GM11168 (cell line): Measurements from ENCODE around the gene AREG.

Source experiments
- in situ Hi-C: fragments of 300-500 bp; cut with MboI; formaldehyde crosslinking; loops from one replicate; pipeline ENCODE4 v1.12.0; 2022; ENCODE audit warnings: low sequenced_read_pairs; ENCODE audit not compliant: unreplicated experiment

Gene AREG

GRCh38 chr4:74456056-74456744 is 11.3 kb downstream of the AREG start:
- in situ Hi-C loops: no loop called here

GRCh38 chr4:74456849-74457395 is 12.0 kb downstream of the AREG start:
- in situ Hi-C loops: no loop called here

- in situ Hi-C loops: no loop called here
Observed at GRCh38 chr4:74460833-74461232, 15.9 kb downstream of the AREG start.

GRCh38 chr4:74463123-74463522 is 18.2 kb downstream of the AREG start:
- in situ Hi-C loops: no loop called here

GRCh38 chr4:74464291-74464690 is 19.4 kb downstream of the AREG start:
- in situ Hi-C loops: no loop called here

GRCh38 chr4:74466242-74466641 is 21.3 kb downstream of the AREG start:
- in situ Hi-C loops: no loop called here

- in situ Hi-C loops: no loop called here
Observed at GRCh38 chr4:74471264-74471663, 26.3 kb downstream of the AREG start.

- in situ Hi-C loops: no loop called here
Observed at GRCh38 chr4:74473155-74473811, 28.3 kb downstream of the AREG start.

- in situ Hi-C loops: no loop called here
Observed at GRCh38 chr4:74474345-74475090, 29.6 kb downstream of the AREG start.

- in situ Hi-C loops: no loop called here
Observed at GRCh38 chr4:74475091-74475800, 30.3 kb downstream of the AREG start.

GRCh38 chr4:74475946-74476345 is 31.0 kb downstream of the AREG start:
- in situ Hi-C loops: no loop called here

GRCh38 chr4:74479009-74479408 is 34.1 kb downstream of the AREG start:
- in situ Hi-C loops: no loop called here

- in situ Hi-C loops: no loop called here
Observed at GRCh38 chr4:74480267-74480666, 35.3 kb downstream of the AREG start.

GRCh38 chr4:74481891-74482609 is 37.1 kb downstream of the AREG start:
- in situ Hi-C loops: no loop called here

- in situ Hi-C loops: no loop called here
Observed at GRCh38 chr4:74483226-74483911, 38.4 kb downstream of the AREG start.

- in situ Hi-C loops: no loop called here
Observed at GRCh38 chr4:74486905-74487304, 42.0 kb downstream of the AREG start.

- in situ Hi-C loops: no loop called here
Observed at GRCh38 chr4:74487771-74488170, 42.8 kb downstream of the AREG start.

- in situ Hi-C loops: no loop called here
Observed at GRCh38 chr4:74490736-74491135, 45.8 kb downstream of the AREG start.
